ENCODE data around the gene DDX27.

The DDX27 gene

DNA sequence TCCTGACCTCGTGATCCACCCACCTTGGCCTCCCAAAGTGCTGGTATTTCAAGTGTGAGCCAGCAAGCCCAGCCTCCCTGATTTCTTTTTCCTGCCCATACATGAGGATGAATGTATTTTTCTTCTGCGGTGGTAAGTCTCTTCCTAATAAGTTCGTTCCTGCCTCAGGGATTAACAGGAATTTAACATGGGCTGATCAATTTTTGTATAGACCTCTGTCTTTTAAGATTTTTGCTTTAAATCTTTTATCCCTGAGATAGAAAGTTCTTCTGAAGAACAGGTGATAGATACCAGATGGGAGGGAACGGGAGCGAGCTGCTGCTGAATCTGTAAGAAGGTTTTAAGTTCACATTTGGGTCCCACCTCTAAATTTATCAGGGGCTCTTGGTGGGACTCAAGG is 65.6 kb downstream of the DDX27 start:
- no peak for TF ChIP-seq FOXM1 (IDR thresholded peaks at IDR 0.05; ENCODE audit: borderline replicate concordance, low read depth)
- no peak for TF ChIP-seq TAF1 (IDR thresholded peaks at IDR 0.05; ENCODE audit: low read depth)
- TF ChIP-seq CREB1 (IDR thresholded peaks at IDR 0.05; ENCODE audit: low read depth) = no peak
- TF ChIP-seq, protein P1, sequence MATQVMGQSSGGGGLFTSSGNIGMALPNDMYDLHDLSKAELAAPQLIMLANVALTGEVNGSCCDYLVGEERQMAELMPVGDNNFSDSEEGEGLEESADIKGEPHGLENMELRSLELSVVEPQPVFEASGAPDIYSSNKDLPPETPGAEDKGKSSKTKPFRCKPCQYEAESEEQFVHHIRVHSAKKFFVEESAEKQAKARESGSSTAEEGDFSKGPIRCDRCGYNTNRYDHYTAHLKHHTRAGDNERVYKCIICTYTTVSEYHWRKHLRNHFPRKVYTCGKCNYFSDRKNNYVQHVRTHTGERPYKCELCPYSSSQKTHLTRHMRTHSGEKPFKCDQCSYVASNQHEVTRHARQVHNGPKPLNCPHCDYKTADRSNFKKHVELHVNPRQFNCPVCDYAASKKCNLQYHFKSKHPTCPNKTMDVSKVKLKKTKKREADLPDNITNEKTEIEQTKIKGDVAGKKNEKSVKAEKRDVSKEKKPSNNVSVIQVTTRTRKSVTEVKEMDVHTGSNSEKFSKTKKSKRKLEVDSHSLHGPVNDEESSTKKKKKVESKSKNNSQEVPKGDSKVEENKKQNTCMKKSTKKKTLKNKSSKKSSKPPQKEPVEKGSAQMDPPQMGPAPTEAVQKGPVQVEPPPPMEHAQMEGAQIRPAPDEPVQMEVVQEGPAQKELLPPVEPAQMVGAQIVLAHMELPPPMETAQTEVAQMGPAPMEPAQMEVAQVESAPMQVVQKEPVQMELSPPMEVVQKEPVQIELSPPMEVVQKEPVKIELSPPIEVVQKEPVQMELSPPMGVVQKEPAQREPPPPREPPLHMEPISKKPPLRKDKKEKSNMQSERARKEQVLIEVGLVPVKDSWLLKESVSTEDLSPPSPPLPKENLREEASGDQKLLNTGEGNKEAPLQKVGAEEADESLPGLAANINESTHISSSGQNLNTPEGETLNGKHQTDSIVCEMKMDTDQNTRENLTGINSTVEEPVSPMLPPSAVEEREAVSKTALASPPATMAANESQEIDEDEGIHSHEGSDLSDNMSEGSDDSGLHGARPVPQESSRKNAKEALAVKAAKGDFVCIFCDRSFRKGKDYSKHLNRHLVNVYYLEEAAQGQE (IDR thresholded peaks at IDR 0.05; ENCODE audit: low read depth) = no peak
- no peak for TF ChIP-seq ZBTB7A (IDR thresholded peaks at IDR 0.05; ENCODE audit: low read depth)
- no peak for TF ChIP-seq EP300 (IDR thresholded peaks at IDR 0.05; ENCODE audit: borderline replicate concordance)
- no peak for TF ChIP-seq TEAD4 (IDR thresholded peaks at IDR 0.05)
- no peak for TF ChIP-seq RAD21 (IDR thresholded peaks at IDR 0.05; ENCODE audit: low read depth)
- TF ChIP-seq EGR1 (IDR thresholded peaks at IDR 0.05) = no peak
- TF ChIP-seq, protein P2, sequence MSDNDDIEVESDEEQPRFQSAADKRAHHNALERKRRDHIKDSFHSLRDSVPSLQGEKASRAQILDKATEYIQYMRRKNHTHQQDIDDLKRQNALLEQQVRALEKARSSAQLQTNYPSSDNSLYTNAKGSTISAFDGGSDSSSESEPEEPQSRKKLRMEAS (IDR thresholded peaks at IDR 0.05) = no peak
- no peak for TF ChIP-seq TCF12 (IDR thresholded peaks at IDR 0.05; ENCODE audit: low read depth)
- no peak for TF ChIP-seq CEBPB (IDR thresholded peaks at IDR 0.05)
- no peak for TF ChIP-seq NFIC (IDR thresholded peaks at IDR 0.05)
- TF ChIP-seq, protein P3, sequence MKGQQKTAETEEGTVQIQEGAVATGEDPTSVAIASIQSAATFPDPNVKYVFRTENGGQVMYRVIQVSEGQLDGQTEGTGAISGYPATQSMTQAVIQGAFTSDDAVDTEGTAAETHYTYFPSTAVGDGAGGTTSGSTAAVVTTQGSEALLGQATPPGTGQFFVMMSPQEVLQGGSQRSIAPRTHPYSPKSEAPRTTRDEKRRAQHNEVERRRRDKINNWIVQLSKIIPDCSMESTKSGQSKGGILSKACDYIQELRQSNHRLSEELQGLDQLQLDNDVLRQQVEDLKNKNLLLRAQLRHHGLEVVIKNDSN (IDR thresholded peaks at IDR 0.05) = no peak

DNA sequence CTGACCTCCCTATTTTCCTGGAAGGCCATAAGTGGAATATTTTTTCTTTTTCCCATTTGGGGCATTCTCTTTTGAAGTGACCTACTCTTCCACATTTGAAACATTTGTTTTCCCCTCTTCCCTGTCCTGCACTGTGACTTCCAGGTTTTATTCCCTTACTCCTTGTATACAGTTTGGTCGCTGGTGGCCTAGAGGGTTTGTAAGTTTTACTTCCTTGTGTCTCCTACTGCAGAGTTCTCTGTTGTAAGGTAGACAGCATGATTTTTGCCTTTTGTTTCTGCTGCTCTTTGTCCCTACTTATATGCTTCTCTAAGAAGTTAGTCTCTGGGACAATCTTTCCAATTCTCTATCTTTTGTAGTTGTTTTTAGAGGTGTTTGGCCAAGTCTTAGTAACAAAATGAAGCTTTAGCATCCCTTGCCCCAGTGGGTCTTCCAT is 66.0 kb downstream of the DDX27 start:
- TF ChIP-seq CEBPB (IDR thresholded peaks at IDR 0.05) = no peak

DNA sequence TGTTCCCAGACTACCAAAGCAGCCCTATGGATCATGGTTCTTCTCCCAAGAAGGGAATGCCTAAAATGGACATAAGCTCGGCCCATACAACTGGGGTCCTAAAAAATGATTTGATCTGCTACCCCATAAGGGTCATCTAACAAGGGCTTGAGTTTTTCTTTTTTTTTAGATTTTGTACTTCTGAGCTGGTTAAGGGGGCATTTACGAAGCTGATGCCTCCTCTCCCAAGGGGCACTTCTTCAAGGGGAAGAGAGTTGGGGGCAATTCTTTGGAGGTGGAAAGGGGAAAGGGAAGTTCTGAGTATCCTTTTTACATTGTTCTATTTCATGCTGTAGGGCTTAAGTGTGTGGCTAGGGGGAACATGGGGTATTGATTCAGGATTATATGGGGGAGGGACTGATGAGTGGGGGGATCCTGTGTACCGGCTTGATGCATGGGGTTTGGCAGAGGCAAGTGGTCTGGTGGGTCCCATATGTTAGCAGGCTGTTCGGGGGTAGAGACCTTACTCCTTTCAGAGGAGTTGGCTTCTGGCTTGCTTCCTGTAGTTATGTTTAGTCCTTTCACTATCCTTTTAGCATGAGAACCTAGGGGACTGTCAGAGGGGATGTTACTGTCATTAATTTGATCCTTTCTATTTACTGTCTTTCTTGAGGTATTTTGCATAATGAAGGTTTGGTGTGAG is 66.7 kb downstream of the DDX27 start:
- TF ChIP-seq, protein P3 (IDR thresholded peaks at IDR 0.05) = no peak
- no peak for TF ChIP-seq ZBTB7A (IDR thresholded peaks at IDR 0.05; ENCODE audit: low read depth)
- TF ChIP-seq TAF1 (IDR thresholded peaks at IDR 0.05; ENCODE audit: low read depth) = no peak
- TF ChIP-seq CREB1 (IDR thresholded peaks at IDR 0.05; ENCODE audit: low read depth) = no peak
- TF ChIP-seq EP300 (IDR thresholded peaks at IDR 0.05; ENCODE audit: borderline replicate concordance) = no peak
- TF ChIP-seq, protein P1 (IDR thresholded peaks at IDR 0.05; ENCODE audit: low read depth) = no peak
- no peak for TF ChIP-seq CEBPB (IDR thresholded peaks at IDR 0.05)
- no peak for TF ChIP-seq YY1 (IDR thresholded peaks at IDR 0.05; ENCODE audit: low read depth)
- TF ChIP-seq, protein P2 (IDR thresholded peaks at IDR 0.05) = no peak
- TF ChIP-seq NFIC (IDR thresholded peaks at IDR 0.05) = no peak
- no peak for TF ChIP-seq TEAD4 (IDR thresholded peaks at IDR 0.05)
- no peak for TF ChIP-seq RAD21 (IDR thresholded peaks at IDR 0.05; ENCODE audit: low read depth)
- TF ChIP-seq EGR1 (IDR thresholded peaks at IDR 0.05) = no peak
- TF ChIP-seq TCF12 (IDR thresholded peaks at IDR 0.05; ENCODE audit: low read depth) = no peak

DNA sequence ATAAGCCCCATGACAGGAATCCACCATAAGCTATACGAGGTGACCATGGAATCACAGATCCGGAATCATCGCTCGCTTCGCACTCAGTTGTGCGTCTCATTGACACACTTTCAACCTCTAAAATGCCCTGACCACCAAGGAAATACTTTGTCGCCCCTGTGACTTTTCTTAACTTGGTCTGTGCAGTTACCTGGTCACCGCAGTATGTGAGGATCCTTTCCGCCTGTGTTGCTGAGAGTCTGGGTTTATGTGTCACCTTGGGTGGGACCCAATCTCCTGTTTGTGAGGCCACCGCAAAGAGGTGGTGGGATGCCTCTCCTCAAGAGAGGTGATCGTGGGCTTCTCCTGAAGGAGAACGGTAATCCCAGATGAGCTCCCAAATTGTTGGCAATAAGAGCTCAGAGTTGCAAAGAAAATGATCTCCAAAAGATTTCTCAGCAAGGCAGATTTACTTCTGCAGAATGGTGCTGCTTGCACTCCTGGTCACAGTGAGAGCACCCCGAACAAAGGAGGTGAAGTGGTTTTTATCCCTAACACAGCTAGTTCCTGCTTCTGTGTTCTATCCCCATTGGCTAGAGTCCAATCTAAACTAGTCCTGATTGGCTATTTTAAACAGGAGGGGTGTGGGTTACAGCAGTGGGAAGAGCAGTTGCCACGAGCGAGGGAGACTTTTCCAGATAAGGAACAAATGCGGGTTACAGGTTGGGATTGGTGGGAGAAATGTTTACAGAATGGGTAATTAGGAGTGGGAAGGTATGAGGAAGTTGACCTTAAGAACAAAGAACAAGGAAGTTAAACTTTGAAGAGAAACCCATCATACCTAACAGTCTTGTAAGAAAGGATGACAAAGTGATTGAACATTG is 67.7 kb downstream of the DDX27 start:
- TF ChIP-seq CREB1 (IDR thresholded peaks at IDR 0.05; ENCODE audit: low read depth) (no peak), EP300 (IDR thresholded peaks at IDR 0.05; ENCODE audit: borderline replicate concordance) (no peak), TCF12 (IDR thresholded peaks at IDR 0.05; ENCODE audit: low read depth) (no peak), NFIC (IDR thresholded peaks at IDR 0.05) (no peak), EGR1 (IDR thresholded peaks at IDR 0.05) (no peak)

DNA sequence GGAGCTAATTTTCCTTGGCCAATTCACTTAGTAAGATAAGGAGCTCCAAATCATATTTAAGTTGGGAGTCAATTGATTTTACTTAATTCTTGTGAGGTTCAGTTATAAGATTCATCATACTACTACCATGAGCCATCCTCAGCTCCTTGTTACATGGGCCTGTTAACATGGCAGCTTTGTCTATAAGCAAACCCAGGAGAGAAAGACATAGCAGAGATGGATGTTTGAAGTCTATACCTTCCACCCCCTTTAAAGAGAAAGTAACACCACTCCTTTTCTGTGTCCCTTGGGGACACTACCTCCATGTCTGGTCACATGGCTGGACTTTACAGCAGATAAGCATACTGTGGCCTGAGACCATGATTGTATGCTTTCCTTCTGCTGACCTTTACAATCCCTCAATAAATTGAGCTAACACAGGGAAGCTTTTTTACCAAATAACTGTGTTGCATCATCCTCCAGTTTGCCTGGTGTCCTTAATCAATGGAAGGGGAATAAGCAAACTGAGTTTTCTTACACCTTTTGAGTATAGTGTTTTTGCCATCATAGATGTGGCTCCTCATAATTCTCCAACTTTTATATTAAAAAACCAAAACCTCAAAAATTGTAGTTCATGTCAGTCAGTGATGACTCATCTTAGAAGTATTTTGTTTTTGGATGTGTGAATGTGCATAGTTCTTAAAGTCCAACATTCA is 68.5 kb downstream of the DDX27 start:
- TF ChIP-seq TAF1 (IDR thresholded peaks at IDR 0.05; ENCODE audit: low read depth) (no peak), TEAD4 (IDR thresholded peaks at IDR 0.05) (no peak), TCF12 (IDR thresholded peaks at IDR 0.05; ENCODE audit: low read depth) (no peak), EGR1 (IDR thresholded peaks at IDR 0.05) (no peak), CEBPB (IDR thresholded peaks at IDR 0.05) (no peak), EP300 (IDR thresholded peaks at IDR 0.05; ENCODE audit: borderline replicate concordance) (no peak), ZBTB7A (IDR thresholded peaks at IDR 0.05; ENCODE audit: low read depth) (no peak), NFIC (IDR thresholded peaks at IDR 0.05) (no peak), FOXM1 (IDR thresholded peaks at IDR 0.05; ENCODE audit: borderline replicate concordance, low read depth) (no peak)
- TF ChIP-seq, protein P3 (IDR thresholded peaks at IDR 0.05) = no peak
- TF ChIP-seq, protein P2 (IDR thresholded peaks at IDR 0.05) = no peak
